Lung (tissue), 12 donors: ENCODE measurements around the gene CEBPA. TPM values are rescaled to one million over a fixed set of nuclear protein-coding genes. Genes with fewer than 3 reads are reported as not detected.

Experiments
- ATAC-seq: fragments of 200-7000 bp; cut with Tn5 transposase; one replicate; pipeline ENCODE4 v1.9.1; 2020; ENCODE audit warnings: moderate number of reproducible peaks; ENCODE audit not compliant: insufficient read depth, low FRiP score
- DNase-seq, 3 donors: peaks; one replicate each; pipeline ENCODE4 v3.0.0-alpha.2; 2013 to 2017
- H3K27ac ChIP-seq, 2 donors: one replicate each; pipeline ENCODE4 v1.5.1; 2013; ENCODE audit warnings: mild to moderate bottlenecking in 2 of 2, moderate library complexity in 2 of 2, control low read depth in 1 of 2, inconsistent platforms in 1 of 2, low read depth in 1 of 2, low read length in 1 of 2
- H3K27me3 ChIP-seq, 3 donors: one replicate each; pipeline ENCODE4 v1.5.1; 2013; ENCODE audit warnings: low read length in 2 of 3; ENCODE audit not compliant: control insufficient read depth in 3 of 3, insufficient read depth in 3 of 3
- H3K36me3 ChIP-seq, 4 donors: one replicate each; pipeline ENCODE4 v1.5.1; 2013; ENCODE audit warnings: low read length in 4 of 4, mild to moderate bottlenecking in 1 of 4, moderate library complexity in 1 of 4; ENCODE audit not compliant: control insufficient read depth in 4 of 4, insufficient read depth in 4 of 4
- H3K4me1 ChIP-seq, 5 donors: one replicate each; pipeline ENCODE4 v1.5.1; 2013; ENCODE audit warnings: low read length in 5 of 5, mild to moderate bottlenecking in 2 of 5, moderate library complexity in 1 of 5; ENCODE audit not compliant: control insufficient read depth in 5 of 5, insufficient read depth in 5 of 5
- H3K4me3 ChIP-seq: one replicate; pipeline ENCODE4 v1.5.1; 2013; ENCODE audit warnings: mild to moderate bottlenecking, control low read depth, moderate library complexity
- H3K9ac ChIP-seq, 2 donors: one replicate each; pipeline ENCODE4 v1.5.1; 2013; ENCODE audit warnings: low read length in 2 of 2, control low read depth in 1 of 2; ENCODE audit not compliant: insufficient read depth in 1 of 2
- H3K9me3 ChIP-seq, 4 donors: one replicate each; pipeline ENCODE4 v1.5.1; 2013; ENCODE audit warnings: low read length in 3 of 4, mild to moderate bottlenecking in 1 of 4, moderate library complexity in 1 of 4; ENCODE audit not compliant: control insufficient read depth in 4 of 4, insufficient read depth in 3 of 4
- WGBS, 2 donors: extraction: QIAGEN DNeasy Blood & Tissue Kit; methylation state at CpG; one replicate each; pipeline ENCODE4 v1.1.7; 2013; 5-methylcytosine and 5-hydroxymethylcytosine counted together
- polyA plus RNA-seq, 2 donors: library from polyadenylated mRNA; stranded (reverse); fragments of 200-250 nt; gene quantifications; one replicate each; pipeline ENCODE4 v1.2.1, GENCODE V29; 2013
- total RNA-seq, 2 donors: library from RNA; depleted of rRNA in 1 of 2; stranded (reverse); fragments of >200 nt in 1 of 2; gene quantifications; one replicate each; pipeline ENCODE4 v1.2.1, GENCODE V29; 2014 to 2021
- TF ChIP-seq, protein P1 (sequence below): IDR thresholded peaks from 2 replicates; pipeline ENCODE4 v1.5.1; 2012; ENCODE audit warnings: mild to moderate bottlenecking; ENCODE audit errors: control extremely low read depth, extremely low read depth
- donor health status: control.
- donor health status: control.
- donor health status: Bipolar disorder and iron deficiency.
- donor health status: healthy.
- donor health status: DM: yes; HTN: yes; CAD: no.

The CEBPA gene
- total and polyA plus RNA-seq, 4 donors: 20.4 to 93.8 (median 61.2) TPM

DNA sequence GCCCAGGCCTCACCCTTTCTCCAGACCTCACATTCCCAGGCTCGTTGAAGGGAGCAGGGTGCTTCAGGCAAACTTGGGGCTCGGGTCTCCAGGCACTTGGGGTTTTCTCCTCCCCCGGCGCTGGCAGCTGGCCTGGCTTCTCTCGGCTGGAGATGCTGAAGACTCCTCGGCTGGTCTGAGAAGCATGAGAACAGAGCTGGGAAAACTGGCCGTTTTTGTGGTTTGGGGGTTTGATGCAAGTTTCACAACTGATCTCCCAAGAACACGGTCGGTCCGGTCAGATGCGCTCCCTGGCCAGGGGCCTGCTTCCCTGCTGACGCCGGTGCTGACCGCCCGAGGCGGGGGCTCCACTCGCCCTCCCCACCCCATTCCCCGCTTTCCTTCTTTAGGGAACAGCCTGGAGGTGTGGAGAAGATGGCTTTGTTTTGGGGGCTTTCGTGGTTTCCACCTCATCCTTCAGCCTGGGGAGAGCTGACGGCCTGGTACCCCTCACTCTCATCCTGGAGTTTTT is 35.3 kb downstream of the CEBPA start:
- Histone ChIP-seq H3K27ac (no peak overlapping the region), H3K27me3 (no peaks in the 10 kb centered on the region), H3K9ac (no peak overlapping the region), H3K36me3 (no peaks in the 10 kb centered on the region), H3K9me3 (no peaks in the 10 kb centered on the region), H3K4me1 (peaks cover 0 to 5% (median 0%) of the 10 kb centered on the region in 5 donors), H3K4me3 (no peak overlapping the region)
- DNase-seq (no peak), ATAC-seq (no peak)
- 26 to 59% methylated on average over 20 of the region's 20 CpGs for WGBS, 2 donors
- TF ChIP-seq, protein P1, sequence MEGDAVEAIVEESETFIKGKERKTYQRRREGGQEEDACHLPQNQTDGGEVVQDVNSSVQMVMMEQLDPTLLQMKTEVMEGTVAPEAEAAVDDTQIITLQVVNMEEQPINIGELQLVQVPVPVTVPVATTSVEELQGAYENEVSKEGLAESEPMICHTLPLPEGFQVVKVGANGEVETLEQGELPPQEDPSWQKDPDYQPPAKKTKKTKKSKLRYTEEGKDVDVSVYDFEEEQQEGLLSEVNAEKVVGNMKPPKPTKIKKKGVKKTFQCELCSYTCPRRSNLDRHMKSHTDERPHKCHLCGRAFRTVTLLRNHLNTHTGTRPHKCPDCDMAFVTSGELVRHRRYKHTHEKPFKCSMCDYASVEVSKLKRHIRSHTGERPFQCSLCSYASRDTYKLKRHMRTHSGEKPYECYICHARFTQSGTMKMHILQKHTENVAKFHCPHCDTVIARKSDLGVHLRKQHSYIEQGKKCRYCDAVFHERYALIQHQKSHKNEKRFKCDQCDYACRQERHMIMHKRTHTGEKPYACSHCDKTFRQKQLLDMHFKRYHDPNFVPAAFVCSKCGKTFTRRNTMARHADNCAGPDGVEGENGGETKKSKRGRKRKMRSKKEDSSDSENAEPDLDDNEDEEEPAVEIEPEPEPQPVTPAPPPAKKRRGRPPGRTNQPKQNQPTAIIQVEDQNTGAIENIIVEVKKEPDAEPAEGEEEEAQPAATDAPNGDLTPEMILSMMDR: no peak

DNA sequence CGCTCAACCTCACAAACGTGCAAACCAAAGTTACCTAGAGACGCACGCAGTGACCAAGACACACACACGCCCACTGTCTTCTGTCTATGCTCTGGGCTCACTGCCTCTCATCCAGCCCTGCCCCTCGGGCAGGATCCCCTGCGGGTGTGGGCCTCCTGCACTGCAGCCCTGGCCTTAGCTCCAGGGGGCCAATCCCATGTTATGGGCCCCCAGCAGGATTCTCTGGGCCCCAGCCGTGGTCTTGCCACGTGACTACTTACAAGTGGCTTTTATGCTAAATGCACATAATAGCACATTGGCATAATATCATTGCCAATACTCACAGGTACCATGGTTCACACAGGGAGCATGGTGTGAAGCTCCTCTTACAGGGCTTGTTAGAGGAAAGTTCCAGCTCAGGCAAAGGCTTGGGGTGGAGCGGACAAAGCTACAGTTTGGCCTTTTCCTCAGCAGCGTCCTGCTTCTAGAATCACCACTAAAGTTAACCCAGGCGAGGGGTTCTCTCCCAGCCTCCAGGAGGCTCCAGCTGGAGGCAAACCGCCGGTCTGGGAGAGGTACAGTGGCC is 37.4 kb downstream of the CEBPA start:
- no peak for DNase-seq
- ATAC-seq: no peak
- WGBS, 2 donors: 83 to 86% methylated on average over 14 of the region's 14 CpGs
- Histone ChIP-seq H3K27ac (no peak overlapping the region), H3K27me3 (no peaks in the 10 kb centered on the region), H3K4me1 (peaks cover 0 to 5% (median 0%) of the 10 kb centered on the region in 5 donors), H3K9me3 (no peaks in the 10 kb centered on the region), H3K9ac (no peak overlapping the region), H3K4me3 (no peak overlapping the region), H3K36me3 (no peaks in the 10 kb centered on the region)
- TF ChIP-seq, protein P1: no peak

DNA sequence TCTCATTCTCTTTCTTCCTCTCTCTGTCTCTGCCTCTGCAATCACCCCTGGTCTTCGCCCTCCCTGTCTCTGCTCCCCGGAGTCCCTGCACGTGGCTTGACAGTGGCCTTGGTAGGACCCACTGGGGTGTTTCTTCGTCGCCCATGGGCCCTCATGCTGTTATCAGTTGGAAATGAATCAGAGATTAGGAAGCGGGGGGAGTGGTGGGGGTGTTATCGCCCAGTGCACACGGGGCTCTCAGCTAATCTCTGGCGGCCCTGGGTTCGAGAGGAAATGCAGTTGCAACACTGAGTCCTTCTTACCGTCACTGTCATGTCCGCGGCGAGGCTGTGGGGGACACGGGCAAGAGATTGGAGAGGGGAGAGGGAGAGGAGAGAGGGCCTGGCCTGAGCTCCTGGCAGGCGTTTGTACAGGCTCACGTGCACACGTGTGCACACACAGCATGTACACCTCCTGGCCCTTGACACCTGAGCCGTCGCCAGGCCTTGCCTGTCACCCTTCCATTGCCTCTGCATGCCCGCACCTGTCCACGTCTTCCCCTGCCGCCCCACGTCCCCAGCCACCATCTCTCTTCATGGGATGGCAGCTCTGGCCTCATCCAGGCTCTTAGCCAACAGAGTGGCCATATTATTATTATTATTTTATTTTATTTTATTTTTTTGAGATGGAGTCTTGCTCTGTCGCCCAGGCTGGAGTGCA is 38.9 kb downstream of the CEBPA start:
- no peak for DNase-seq
- H3K27me3 ChIP-seq: no peaks in the 10 kb centered on the region
- no peaks in the 10 kb centered on the region for H3K36me3 ChIP-seq
- H3K27ac ChIP-seq: no peak overlapping the region
- H3K9me3 ChIP-seq: no peaks in the 10 kb centered on the region
- no peak overlapping the region for H3K4me3 ChIP-seq
- TF ChIP-seq, protein P1: no peak
- no peak for ATAC-seq
- 55 to 74% methylated on average over 25 of the region's 25 CpGs for WGBS, 2 donors
- H3K4me1 ChIP-seq: peaks cover 0 to 5% (median 0%) of the 10 kb centered on the region in 5 donors
- H3K9ac ChIP-seq: no peak overlapping the region
